Glutamatergic neuron (in vitro differentiated cells): ENCODE measurements around the gene ZNF10. TPM values are rescaled to one million over a fixed set of nuclear protein-coding genes. Genes with fewer than 3 reads are reported as not detected.

Experiments
- DNase-seq: peaks from one replicate; pipeline ENCODE4 v3.0.0; 2022
- H3K27ac Mint-ChIP-seq: one replicate; pipeline ENCODE4 v1.8.0; 2020; ENCODE audit warnings: mild to moderate bottlenecking, mixed read lengths, inconsistent platforms; ENCODE audit not compliant: unreplicated experiment
- H3K27me3 Mint-ChIP-seq: one replicate; pipeline ENCODE4 v1.8.0; 2020; ENCODE audit warnings: mild to moderate bottlenecking, moderate library complexity, mixed read lengths, inconsistent platforms; ENCODE audit not compliant: unreplicated experiment
- H3K36me3 Mint-ChIP-seq: one replicate; pipeline ENCODE4 v1.8.0; 2020; ENCODE audit warnings: mild to moderate bottlenecking, mixed read lengths, inconsistent platforms; ENCODE audit not compliant: unreplicated experiment
- H3K4me1 Mint-ChIP-seq: one replicate; pipeline ENCODE4 v1.8.0; 2020; ENCODE audit warnings: mild to moderate bottlenecking, low read depth, mixed read lengths, inconsistent platforms; ENCODE audit not compliant: unreplicated experiment
- H3K4me3 Mint-ChIP-seq: one replicate; pipeline ENCODE4 v1.8.0; 2020; ENCODE audit warnings: mild to moderate bottlenecking, mixed read lengths, inconsistent platforms; ENCODE audit not compliant: unreplicated experiment
- H3K9me3 Mint-ChIP-seq: one replicate; pipeline ENCODE4 v1.8.0; 2020; ENCODE audit warnings: mild to moderate bottlenecking, moderate library complexity, mixed read lengths, inconsistent platforms; ENCODE audit not compliant: unreplicated experiment
- total RNA-seq: library from RNA; stranded (reverse); fragmentation: NEBNext Ultra II Directional; extraction: Animal tissue kit (Norgen Biotek cat#: 25700); gene quantifications from one replicate; pipeline ENCODE4 v1.2.1, GENCODE V29; 2021; ENCODE audit not compliant: unreplicated experiment
- TF ChIP-seq, protein P1 (sequence below): fragments of 200-600 bp; sonication (generic); IDR thresholded peaks from one replicate; pipeline ENCODE4 v1.5.0; 2021; ENCODE audit not compliant: partially characterized antibody, unreplicated experiment

Gene ZNF10
- total RNA-seq, 1 donor from 2014 or later = 29.8 TPM

DNA sequence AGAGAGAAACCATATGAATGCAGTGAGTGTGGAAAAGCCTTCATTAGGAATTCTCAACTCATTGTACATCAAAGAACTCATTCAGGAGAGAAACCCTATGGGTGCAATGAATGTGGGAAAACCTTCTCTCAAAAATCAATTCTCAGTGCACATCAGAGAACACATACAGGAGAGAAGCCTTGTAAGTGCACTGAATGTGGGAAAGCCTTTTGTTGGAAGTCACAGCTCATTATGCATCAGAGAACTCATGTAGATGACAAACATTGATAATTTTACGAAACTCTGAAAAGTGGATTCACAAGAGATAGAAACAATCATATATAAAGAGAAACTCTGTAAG is 73.8 kb downstream of the ZNF10 start:
- TF ChIP-seq, protein P1, sequence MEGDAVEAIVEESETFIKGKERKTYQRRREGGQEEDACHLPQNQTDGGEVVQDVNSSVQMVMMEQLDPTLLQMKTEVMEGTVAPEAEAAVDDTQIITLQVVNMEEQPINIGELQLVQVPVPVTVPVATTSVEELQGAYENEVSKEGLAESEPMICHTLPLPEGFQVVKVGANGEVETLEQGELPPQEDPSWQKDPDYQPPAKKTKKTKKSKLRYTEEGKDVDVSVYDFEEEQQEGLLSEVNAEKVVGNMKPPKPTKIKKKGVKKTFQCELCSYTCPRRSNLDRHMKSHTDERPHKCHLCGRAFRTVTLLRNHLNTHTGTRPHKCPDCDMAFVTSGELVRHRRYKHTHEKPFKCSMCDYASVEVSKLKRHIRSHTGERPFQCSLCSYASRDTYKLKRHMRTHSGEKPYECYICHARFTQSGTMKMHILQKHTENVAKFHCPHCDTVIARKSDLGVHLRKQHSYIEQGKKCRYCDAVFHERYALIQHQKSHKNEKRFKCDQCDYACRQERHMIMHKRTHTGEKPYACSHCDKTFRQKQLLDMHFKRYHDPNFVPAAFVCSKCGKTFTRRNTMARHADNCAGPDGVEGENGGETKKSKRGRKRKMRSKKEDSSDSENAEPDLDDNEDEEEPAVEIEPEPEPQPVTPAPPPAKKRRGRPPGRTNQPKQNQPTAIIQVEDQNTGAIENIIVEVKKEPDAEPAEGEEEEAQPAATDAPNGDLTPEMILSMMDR = no peak
- H3K27ac Mint-ChIP-seq = no peak overlapping the region
- no peaks in the 10 kb centered on the region for H3K4me1 Mint-ChIP-seq
- peaks cover 71% of the 10 kb centered on the region for H3K36me3 Mint-ChIP-seq
- DNase-seq = no peak
- H3K27me3 Mint-ChIP-seq = peaks cover 30% of the 10 kb centered on the region
- H3K4me3 Mint-ChIP-seq = no peak overlapping the region
- peaks cover 57% of the 10 kb centered on the region for H3K9me3 Mint-ChIP-seq

DNA sequence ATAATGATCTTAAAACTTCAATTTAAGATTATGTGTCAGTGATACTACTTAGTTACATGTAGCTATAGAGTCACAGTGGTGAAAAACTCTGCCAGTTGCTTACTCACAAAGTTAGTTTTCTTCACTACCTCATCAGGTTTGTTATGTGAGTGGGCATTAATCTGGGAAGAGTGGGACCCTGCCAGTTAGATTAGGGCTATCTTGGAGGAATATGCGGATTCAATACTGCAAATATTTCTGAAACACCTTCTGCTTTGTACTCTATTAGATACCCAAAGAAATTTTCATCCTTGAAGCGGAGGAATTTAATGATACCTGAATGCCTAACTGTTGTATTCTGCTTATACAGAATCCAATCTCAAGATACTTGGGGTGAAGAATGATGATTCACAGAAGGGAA is 76.0 kb downstream of the ZNF10 start:
- Mint-ChIP-seq H3K27me3 (peaks cover 31% of the 10 kb centered on the region), H3K4me3 (no peak overlapping the region), H3K36me3 (peaks cover 53% of the 10 kb centered on the region), H3K9me3 (peaks cover 51% of the 10 kb centered on the region), H3K4me1 (no peaks in the 10 kb centered on the region), H3K27ac (no peak overlapping the region)
- TF ChIP-seq, protein P1 = no peak
- DNase-seq = no peak

Other genes starting within 250 kb of the ZNF10 start
- 90.7 TPM for gene CHFR, start 243.0 kb upstream of the ZNF10 start, total RNA-seq
- gene ZNF605, start 174.3 kb upstream of the ZNF10 start, total RNA-seq = 21.7 TPM
- 15.9 TPM for gene ZNF26, start 144.3 kb upstream of the ZNF10 start, total RNA-seq
- gene ZNF84, start 93.1 kb upstream of the ZNF10 start, total RNA-seq = 76.7 TPM
- gene ZNF140, start 49.7 kb upstream of the ZNF10 start, total RNA-seq = 32.3 TPM
- 9.2 TPM for gene ZNF891, start 353 bp upstream of the ZNF10 start, total RNA-seq
- gene ZNF268, start 50.9 kb downstream of the ZNF10 start, total RNA-seq = 38.0 TPM
- gene ANHX, start 105.2 kb downstream of the ZNF10 start, total RNA-seq = not detected